H1 (cell line): ENCODE data around the gene ADAM12. TPM values are rescaled to one million over a fixed set of nuclear protein-coding genes. Genes with fewer than 3 reads are reported as not detected.

Experiments
- EGR1 ChIP-seq: IDR thresholded peaks from 2 replicates; pipeline ENCODE4 v1.6.1; 2011; ENCODE audit warnings: low read depth, low read length, borderline replicate concordance
- EP300 ChIP-seq, 2 experiments: IDR thresholded peaks; 1 replicate in 1 of 2; 2 replicates in 1 of 2; pipeline ENCODE4 v1.6.1; 2011 to 2012; ENCODE audit warnings: low read depth in 2 of 2, low read length in 2 of 2, mild to moderate bottlenecking in 2 of 2, borderline replicate concordance in 1 of 2, inconsistent platforms in 1 of 2, moderate library complexity in 1 of 2
- JUND ChIP-seq: IDR thresholded peaks from 2 replicates; pipeline ENCODE4 v1.6.1; 2011; ENCODE audit warnings: mild to moderate bottlenecking, improper control_type of control experiment, low read length
- NANOG ChIP-seq: IDR thresholded peaks from 2 replicates; pipeline ENCODE4 v1.6.1; 2011; ENCODE audit warnings: low read length, low read depth, mild to moderate bottlenecking, inconsistent platforms; ENCODE audit not compliant: insufficient read depth, poor library complexity, severe bottlenecking
- POLR2AphosphoS5 ChIP-seq: IDR thresholded peaks from 2 replicates; pipeline ENCODE4 v1.6.1; 2011; ENCODE audit warnings: low read depth, low read length
- SIN3A ChIP-seq, 2 experiments: IDR thresholded peaks in 1 of 2; conservative IDR thresholded peaks in 1 of 2; 2 replicates each; pipeline ENCODE4 v1.6.1; 2011 to 2012; ENCODE audit warnings: low read length in 2 of 2, improper control_type of control experiment in 1 of 2, low read depth in 1 of 2, mild to moderate bottlenecking in 1 of 2
- SIX5 ChIP-seq: IDR thresholded peaks from 2 replicates; pipeline ENCODE4 v1.6.1; 2011; ENCODE audit warnings: mild to moderate bottlenecking, low read depth, low read length
- SP4 ChIP-seq: IDR thresholded peaks from 2 replicates; pipeline ENCODE4 v1.6.1; 2012; ENCODE audit warnings: low read length, inconsistent platforms
- TAF7 ChIP-seq: optimal IDR thresholded peaks from 2 replicates; pipeline ENCODE3; 2011; ENCODE audit warnings: low read depth, mild to moderate bottlenecking, inconsistent platforms, low read length, moderate library complexity, borderline replicate concordance
- TCF12 ChIP-seq: IDR thresholded peaks from 2 replicates; pipeline ENCODE4 v1.6.1; 2011; ENCODE audit warnings: low read depth, mild to moderate bottlenecking, low read length
- polyA plus RNA-seq, 7 experiments: library from polyadenylated mRNA; depleted of rRNA in 3 of 7; stranded (reverse) in 5 of 7; unstranded in 2 of 7; fragments of >200 nt in 5 of 7; fragments of 200-250 nt in 2 of 7; gene quantifications; 1 replicate in 5 of 7; 2 replicates in 1 of 7; 4 replicates in 1 of 7; pipeline versions ENCODE4 v1.2.1 to v1.2.3, GENCODE V29; 2011 to 2013; ENCODE audit warnings: missing spikeins in 2 of 7, mixed read lengths in 2 of 7
- total RNA-seq: library from RNA; stranded (reverse); fragmentation: NEBNext Ultra II Directional; extraction: Animal tissue kit (Norgen Biotek cat#: 25700); gene quantifications from 2 replicates; pipeline ENCODE4 v1.2.1, GENCODE V29; 2021

ADAM12 gene
- total and polyA plus RNA-seq, 2 of the 8 experiments (the other 6 are each of a cell fraction or from before 2014, with no cell fraction given) = 0.07 to 0.17 TPM

DNA sequence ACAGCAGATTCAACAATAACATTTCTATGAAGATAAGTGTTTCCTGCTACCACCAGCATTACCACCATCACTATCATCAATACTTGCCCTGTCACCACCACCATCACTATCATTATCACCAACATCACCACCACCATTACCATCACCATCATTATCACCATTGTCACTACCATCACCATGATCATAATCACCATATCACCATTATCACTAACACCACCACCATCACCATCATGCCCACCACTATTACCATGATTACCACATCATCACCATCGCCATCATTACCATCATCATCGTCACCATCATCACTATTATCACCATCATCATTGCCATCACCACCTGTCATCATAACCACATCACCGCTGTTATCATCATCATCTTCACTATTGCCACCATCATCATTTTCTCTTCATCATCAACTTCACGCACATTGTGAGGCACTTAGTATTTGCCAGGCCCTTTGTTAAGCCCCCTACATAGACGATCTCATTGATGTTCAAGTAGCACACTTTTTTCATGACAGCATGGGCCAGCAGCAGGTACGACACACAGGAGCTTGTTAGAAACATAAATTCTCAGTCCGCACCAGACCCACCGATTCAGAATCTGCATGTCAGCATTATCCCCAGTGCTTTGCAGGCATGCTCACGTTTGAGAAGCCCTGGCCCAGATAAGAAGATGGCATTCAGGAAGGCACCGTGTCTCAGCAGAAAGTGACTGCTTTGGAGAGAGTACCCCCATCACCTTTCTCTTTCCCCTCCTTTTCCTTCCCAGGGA lies 161.1 kb downstream of the ADAM12 start (continued):
- no peak for TF ChIP-seq SIX5
- TF ChIP-seq POLR2AphosphoS5 = no peak
- TF ChIP-seq NANOG = no peak
- no peak for TF ChIP-seq EGR1
- no peak for TF ChIP-seq SIN3A (conservative IDR thresholded peaks at IDR 0.05 in 1 of 2, IDR thresholded peaks at IDR 0.05 in 1 of 2; ENCODE audit: low read depth in 1 of 2, low read length in 2 of 2)
- TF ChIP-seq EP300 (IDR thresholded peaks at IDR 0.05; ENCODE audit: borderline replicate concordance in 1 of 2, low read depth in 2 of 2, low read length in 2 of 2) = no peak
- TF ChIP-seq JUND = no peak
- TF ChIP-seq TCF12 = no peak
- TF ChIP-seq TAF7 = no peak
- TF ChIP-seq SP4 = no peak
